Measurements from ENCODE around the gene CHPF2. TPM values are rescaled to one million over a fixed set of nuclear protein-coding genes. Genes with fewer than 3 reads are reported as not detected.

The CHPF2 gene
- total RNA-seq, 4 donors from 2014 or later, result 14.2 to 28.3 (median 24.3) TPM

- no peak for TF ChIP-seq CTCF (IDR thresholded peaks at IDR 0.05; ENCODE audit: low read depth)
Measured at GRCh38 chr7:151237244-151238189, 5.2 kb downstream of the CHPF2 start.

- TF ChIP-seq CTCF (IDR thresholded peaks at IDR 0.05; ENCODE audit: low read depth), result no peak
Measured at GRCh38 chr7:151238190-151238810, 6.0 kb downstream of the CHPF2 start.

- no peak for TF ChIP-seq CTCF (IDR thresholded peaks at IDR 0.05; ENCODE audit: low read depth)
Measured at GRCh38 chr7:151238924-151239836, 6.9 kb downstream of the CHPF2 start.

GRCh38 chr7:151239837-151240459, 7.7 kb downstream of the CHPF2 start:
- no peak for TF ChIP-seq CTCF (IDR thresholded peaks at IDR 0.05; ENCODE audit: low read depth)

GRCh38 chr7:151240536-151240935, 8.3 kb downstream of the CHPF2 start:
- no peak for TF ChIP-seq CTCF (IDR thresholded peaks at IDR 0.05; ENCODE audit: low read depth)

GRCh38 chr7:151240942-151241754, 8.9 kb downstream of the CHPF2 start:
- TF ChIP-seq CTCF (IDR thresholded peaks at IDR 0.05; ENCODE audit: low read depth), result no peak
